Esophagus squamous epithelium (tissue), 5 donors: ENCODE data around the gene PHACTR1. TPM values are rescaled to one million over a fixed set of nuclear protein-coding genes. Genes with fewer than 3 reads are reported as not detected.

Source experiments
- DNase-seq: peaks from one replicate; lab custom pipeline; 2025; lab: John Stamatoyannopoulos, UW
- H3K27ac ChIP-seq, 4 donors: fragments of 200-600 bp; sonication (generic); one replicate each; pipeline ENCODE4 v1.5.1; 2016 to 2019; ENCODE audit warnings: mild to moderate bottlenecking in 1 of 4
- H3K27me3 ChIP-seq, 4 donors: fragments of 200-600 bp; sonication (generic); 1 replicate in 3 of 4; 2 replicates in 1 of 4; pipeline versions ENCODE4 v1.5.1 to v1.6.0; 2017 to 2021; ENCODE audit warnings: antibody characterized with exemption in 1 of 4
- H3K36me3 ChIP-seq, 3 donors: fragments of 200-600 bp; sonication (generic); one replicate each; pipeline ENCODE4 v1.5.1; 2016 to 2019
- H3K4me1 ChIP-seq, 3 donors: fragments of 200-600 bp; sonication (generic); one replicate each; pipeline ENCODE4 v1.5.1; 2017 to 2019
- H3K4me3 ChIP-seq, 4 donors: fragments of 200-600 bp; sonication (generic); 1 replicate in 3 of 4; 2 replicates in 1 of 4; pipeline ENCODE4 v1.5.1; 2016 to 2019; ENCODE audit warnings: mild to moderate bottlenecking in 2 of 4, moderate library complexity in 1 of 4
- H3K9me3 ChIP-seq, 3 donors: fragments of 200-600 bp; sonication (generic); one replicate each; pipeline ENCODE4 v1.5.1; 2016 to 2019
- POLR2A ChIP-seq, 4 donors: fragments of 450-650 bp; IDR thresholded peaks; one replicate each; pipeline ENCODE4 v1.6.1; 2017; ENCODE audit warnings: antibody characterized with exemption in 4 of 4, mild to moderate bottlenecking in 4 of 4, moderate library complexity in 3 of 4
- WGBS, 2 donors: methylation state at CpG; one replicate each; pipeline ENCODE4 v1.1.5; 2018; 5-methylcytosine and 5-hydroxymethylcytosine counted together
- intact Hi-C: fragments of 100-400 bp; cut with DNase I; formaldehyde crosslinking; loops from one replicate; pipeline ENCODE4 v1.15.0; 2022
- total RNA-seq, 4 donors: library from RNA; depleted of rRNA; stranded (reverse); fragments of >200 nt; gene quantifications; one replicate each; pipeline ENCODE4 v1.1.0, GENCODE V29; 2016
- TF ChIP-seq, protein P1 (sequence below), 6 experiments: fragments of 450-650 bp in 4 of 6; fragments of 200-600 bp in 2 of 6; sonication (generic) in 2 of 6; IDR thresholded peaks; one replicate each; pipeline ENCODE4 v1.5.1; 2016 to 2019; ENCODE audit warnings: antibody characterized with exemption in 6 of 6, mild to moderate bottlenecking in 4 of 6, moderate library complexity in 4 of 6
- donor health status: DM: yes; HTN: yes; CAD: no.

Gene PHACTR1
- total RNA-seq, 4 donors from 2014 or later, result 1.5 to 7.2 (median 4.5) TPM

GRCh38 chr6:13304580-13305260 is 588.2 kb downstream of the PHACTR1 start:
- Histone ChIP-seq H3K36me3 (peaks cover 0 to 61% (median 0%) of the 10 kb centered on the region in 3 donors), H3K9me3 (no peaks in the 10 kb centered on the region), H3K4me1 (peaks cover 10 to 48% (median 20%) of the 10 kb centered on the region in 3 donors), H3K4me3 (no peak overlapping the region), H3K27ac (peak overlapping the region in 2 of 4 donors; percentile 56 to 82), H3K27me3 (no peaks in the 10 kb centered on the region)
- TF ChIP-seq, protein P1, sequence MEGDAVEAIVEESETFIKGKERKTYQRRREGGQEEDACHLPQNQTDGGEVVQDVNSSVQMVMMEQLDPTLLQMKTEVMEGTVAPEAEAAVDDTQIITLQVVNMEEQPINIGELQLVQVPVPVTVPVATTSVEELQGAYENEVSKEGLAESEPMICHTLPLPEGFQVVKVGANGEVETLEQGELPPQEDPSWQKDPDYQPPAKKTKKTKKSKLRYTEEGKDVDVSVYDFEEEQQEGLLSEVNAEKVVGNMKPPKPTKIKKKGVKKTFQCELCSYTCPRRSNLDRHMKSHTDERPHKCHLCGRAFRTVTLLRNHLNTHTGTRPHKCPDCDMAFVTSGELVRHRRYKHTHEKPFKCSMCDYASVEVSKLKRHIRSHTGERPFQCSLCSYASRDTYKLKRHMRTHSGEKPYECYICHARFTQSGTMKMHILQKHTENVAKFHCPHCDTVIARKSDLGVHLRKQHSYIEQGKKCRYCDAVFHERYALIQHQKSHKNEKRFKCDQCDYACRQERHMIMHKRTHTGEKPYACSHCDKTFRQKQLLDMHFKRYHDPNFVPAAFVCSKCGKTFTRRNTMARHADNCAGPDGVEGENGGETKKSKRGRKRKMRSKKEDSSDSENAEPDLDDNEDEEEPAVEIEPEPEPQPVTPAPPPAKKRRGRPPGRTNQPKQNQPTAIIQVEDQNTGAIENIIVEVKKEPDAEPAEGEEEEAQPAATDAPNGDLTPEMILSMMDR (IDR thresholded peaks at IDR 0.05), result no peak
- no peak for TF ChIP-seq POLR2A (IDR thresholded peaks at IDR 0.05)
- no peak for DNase-seq
- intact Hi-C loops, result no loop called here
- 74 to 77% methylated on average over 8 to 10 of the region's 11 CpGs for WGBS, 2 donors

- TF ChIP-seq POLR2A (IDR thresholded peaks at IDR 0.05), result no peak
- TF ChIP-seq, protein P1 (IDR thresholded peaks at IDR 0.05), result no peak
- no peak overlapping the region for H3K4me3 ChIP-seq
- intact Hi-C loops, result no loop called here
- peaks cover 0 to 61% (median 0%) of the 10 kb centered on the region in 3 donors for H3K36me3 ChIP-seq
- WGBS, 2 donors, result 68 to 89% methylated on average over 2 to 4 of the region's 4 CpGs
- no peak for DNase-seq
- peaks cover 10 to 48% (median 20%) of the 10 kb centered on the region in 3 donors for H3K4me1 ChIP-seq
- peak overlapping the region in 1 of 4 donors; percentile 82 for H3K27ac ChIP-seq
- H3K9me3 ChIP-seq, result no peaks in the 10 kb centered on the region
- no peaks in the 10 kb centered on the region for H3K27me3 ChIP-seq
Measured at GRCh38 chr6:13305288-13305687, 588.7 kb downstream of the PHACTR1 start.

GRCh38 chr6:13305791-13306190 is 589.2 kb downstream of the PHACTR1 start:
- 94 to 96% methylated on average over 1 of the region's 1 CpG for WGBS, 2 donors
- no peak for DNase-seq
- Histone ChIP-seq H3K4me3 (no peak overlapping the region), H3K27ac (no peak overlapping the region), H3K9me3 (no peaks in the 10 kb centered on the region), H3K27me3 (no peaks in the 10 kb centered on the region), H3K36me3 (peaks cover 0 to 61% (median 0%) of the 10 kb centered on the region in 3 donors), H3K4me1 (peaks cover 10 to 48% (median 20%) of the 10 kb centered on the region in 3 donors)
- TF ChIP-seq, protein P1 (IDR thresholded peaks at IDR 0.05), result no peak
- TF ChIP-seq POLR2A (IDR thresholded peaks at IDR 0.05), result no peak
- intact Hi-C loops, result no loop called here

DNA sequence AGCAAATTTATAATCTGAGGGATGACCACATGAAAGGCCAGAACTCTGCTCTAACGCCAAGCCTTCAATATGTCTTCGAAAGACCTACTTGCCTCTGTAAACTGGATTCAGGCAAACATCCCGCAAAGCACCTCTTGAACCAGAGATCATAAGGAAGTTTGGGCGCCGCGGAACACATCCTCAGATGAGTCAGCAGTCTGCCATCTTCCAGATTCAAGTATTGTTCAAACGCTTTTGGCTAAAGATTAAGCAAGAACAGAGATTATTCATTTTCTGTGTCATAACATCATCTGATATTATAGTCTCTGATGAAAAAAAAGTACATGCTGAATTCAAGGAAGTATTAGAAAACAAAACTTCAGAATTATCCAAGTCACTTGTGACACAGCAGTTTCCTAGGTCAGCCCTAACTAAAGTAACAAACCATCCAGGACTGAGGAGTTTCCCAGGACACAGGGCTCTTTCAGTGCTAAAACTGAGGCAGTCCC is 591.0 kb downstream of the PHACTR1 start:
- no peak for DNase-seq
- no peaks in the 10 kb centered on the region for H3K9me3 ChIP-seq
- WGBS, 2 donors, result 25 to 61% methylated on average over 7 of the region's 7 CpGs
- TF ChIP-seq, protein P1 (IDR thresholded peaks at IDR 0.05), result no peak
- no peak for TF ChIP-seq POLR2A (IDR thresholded peaks at IDR 0.05)
- intact Hi-C loops, result no loop called here
- no peak overlapping the region for H3K4me3 ChIP-seq
- no peaks in the 10 kb centered on the region for H3K27me3 ChIP-seq
- H3K27ac ChIP-seq, result peak overlapping the region; percentile 10 to 56 (median 32)
- peaks cover 10 to 42% (median 16%) of the 10 kb centered on the region in 3 donors for H3K4me1 ChIP-seq
- peaks cover 0 to 63% (median 0%) of the 10 kb centered on the region in 3 donors for H3K36me3 ChIP-seq

DNA sequence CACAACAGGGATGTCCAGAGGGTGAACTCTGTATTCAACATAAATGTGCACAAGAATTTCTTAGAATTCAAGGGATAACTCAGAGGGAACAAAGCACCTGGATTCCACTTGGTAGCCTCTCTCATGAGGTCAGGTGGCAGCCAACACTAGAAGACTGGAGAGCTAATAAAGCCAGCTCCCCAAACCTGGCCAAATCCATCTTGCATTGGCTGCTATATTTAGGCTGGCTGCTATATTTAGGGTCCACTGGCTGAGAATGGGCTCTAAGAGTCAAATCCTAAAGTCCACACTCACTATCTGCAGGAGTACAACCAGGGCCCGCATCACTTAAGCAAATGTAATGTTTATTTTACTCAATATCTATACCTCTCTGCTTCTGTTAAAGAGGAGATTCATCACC is 591.8 kb downstream of the PHACTR1 start:
- Histone ChIP-seq H3K27ac (peak overlapping the region in 3 of 4 donors; percentile 17 to 56 (median 48)), H3K4me3 (no peak overlapping the region)
- no peak for TF ChIP-seq POLR2A (IDR thresholded peaks at IDR 0.05)
- TF ChIP-seq, protein P1 (IDR thresholded peaks at IDR 0.05), result no peak

More for the DNA sequence above, 591.8 kb downstream of the PHACTR1 start:
- H3K9me3 ChIP-seq, result no peaks in the 10 kb centered on the region
- no peaks in the 10 kb centered on the region for H3K27me3 ChIP-seq
- peaks cover 10 to 35% (median 11%) of the 10 kb centered on the region in 3 donors for H3K4me1 ChIP-seq
- DNase-seq, result no peak
- peaks cover 0 to 68% (median 0%) of the 10 kb centered on the region in 3 donors for H3K36me3 ChIP-seq
- WGBS, 2 donors, result 87 to 100% methylated on average over 1 of the region's 1 CpG
- intact Hi-C loops, result no loop called here
